ENCODE data around the gene FCHO2.

FCHO2 gene

DNA sequence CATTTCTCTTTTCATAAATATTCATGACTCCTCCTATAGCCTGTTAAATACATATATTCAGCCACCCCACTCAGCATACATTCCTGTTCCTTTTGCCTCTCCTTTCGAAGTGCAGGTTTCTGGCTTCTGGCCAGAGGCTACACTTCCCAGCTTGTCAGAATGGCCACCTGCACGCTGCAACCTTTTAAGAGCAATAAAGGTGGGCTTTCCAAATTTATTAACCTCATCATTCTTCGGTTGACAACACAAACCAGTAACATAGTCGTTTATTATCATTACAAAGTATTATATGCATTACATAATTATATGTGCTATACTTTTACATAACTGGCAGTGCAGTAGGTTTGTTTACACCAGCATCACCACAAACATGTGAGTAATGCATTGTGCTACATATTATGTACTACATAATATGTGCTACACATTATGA is 148.0 kb downstream of the FCHO2 start:
- TF ChIP-seq, protein P1, sequence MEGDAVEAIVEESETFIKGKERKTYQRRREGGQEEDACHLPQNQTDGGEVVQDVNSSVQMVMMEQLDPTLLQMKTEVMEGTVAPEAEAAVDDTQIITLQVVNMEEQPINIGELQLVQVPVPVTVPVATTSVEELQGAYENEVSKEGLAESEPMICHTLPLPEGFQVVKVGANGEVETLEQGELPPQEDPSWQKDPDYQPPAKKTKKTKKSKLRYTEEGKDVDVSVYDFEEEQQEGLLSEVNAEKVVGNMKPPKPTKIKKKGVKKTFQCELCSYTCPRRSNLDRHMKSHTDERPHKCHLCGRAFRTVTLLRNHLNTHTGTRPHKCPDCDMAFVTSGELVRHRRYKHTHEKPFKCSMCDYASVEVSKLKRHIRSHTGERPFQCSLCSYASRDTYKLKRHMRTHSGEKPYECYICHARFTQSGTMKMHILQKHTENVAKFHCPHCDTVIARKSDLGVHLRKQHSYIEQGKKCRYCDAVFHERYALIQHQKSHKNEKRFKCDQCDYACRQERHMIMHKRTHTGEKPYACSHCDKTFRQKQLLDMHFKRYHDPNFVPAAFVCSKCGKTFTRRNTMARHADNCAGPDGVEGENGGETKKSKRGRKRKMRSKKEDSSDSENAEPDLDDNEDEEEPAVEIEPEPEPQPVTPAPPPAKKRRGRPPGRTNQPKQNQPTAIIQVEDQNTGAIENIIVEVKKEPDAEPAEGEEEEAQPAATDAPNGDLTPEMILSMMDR (conservative IDR thresholded peaks at IDR 0.05; ENCODE audit: control insufficient read depth, insufficient read depth, low read depth, low read length), result no peak
- no peak overlapping the region for H3K4me3 ChIP-seq (ENCODE audit: control insufficient read depth, low read depth, low read length)
- DNase-seq (ENCODE audit: low read depth), result no peak

DNA sequence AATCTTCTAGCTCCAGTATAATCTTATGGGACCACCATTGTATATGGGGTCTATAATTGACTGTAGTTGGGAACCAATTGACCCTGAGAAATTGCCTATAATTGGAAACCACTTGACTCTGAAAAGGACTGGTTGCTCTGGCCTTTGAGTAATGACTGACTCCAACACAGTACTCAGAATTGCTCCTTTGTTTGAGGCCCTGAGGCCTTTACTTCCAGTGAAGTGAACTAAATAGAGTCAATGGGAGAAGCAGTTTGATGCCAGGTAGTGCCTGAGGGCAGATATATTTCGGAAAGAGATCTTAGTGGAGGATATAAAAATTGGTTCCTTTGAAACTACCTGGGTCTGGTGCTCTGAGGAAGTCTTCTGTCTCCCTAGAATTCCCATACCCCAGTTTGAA is 148.5 kb downstream of the FCHO2 start:
- no peak overlapping the region for H3K4me3 ChIP-seq (ENCODE audit: control insufficient read depth, low read depth, low read length)
- TF ChIP-seq, protein P1 (conservative IDR thresholded peaks at IDR 0.05; ENCODE audit: control insufficient read depth, insufficient read depth, low read depth, low read length), result no peak
- DNase-seq (ENCODE audit: low read depth), result no peak

DNA sequence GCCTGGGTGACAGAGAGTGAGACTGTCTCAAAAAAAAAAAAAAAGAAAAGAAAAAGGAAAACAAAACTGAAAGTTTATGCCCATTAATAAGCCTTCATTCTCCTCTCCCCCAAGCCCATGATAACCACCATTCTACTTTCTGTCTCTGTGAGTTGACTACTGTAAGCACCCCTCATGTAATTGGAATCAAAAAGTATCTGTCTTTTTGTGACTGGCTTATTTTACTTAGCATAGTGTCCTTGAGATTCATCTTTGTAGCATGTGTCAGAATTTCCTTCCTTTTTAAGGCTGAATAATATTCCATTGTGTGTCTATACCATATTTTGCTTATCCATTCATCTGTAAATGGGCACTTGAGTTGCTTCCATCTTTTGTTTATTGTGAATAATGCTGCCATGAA is 150.5 kb downstream of the FCHO2 start:
- no peak for DNase-seq (ENCODE audit: low read depth)
- TF ChIP-seq, protein P1 (conservative IDR thresholded peaks at IDR 0.05; ENCODE audit: control insufficient read depth, insufficient read depth, low read depth, low read length), result no peak
- H3K4me3 ChIP-seq (ENCODE audit: control insufficient read depth, low read depth, low read length), result no peak overlapping the region

DNA sequence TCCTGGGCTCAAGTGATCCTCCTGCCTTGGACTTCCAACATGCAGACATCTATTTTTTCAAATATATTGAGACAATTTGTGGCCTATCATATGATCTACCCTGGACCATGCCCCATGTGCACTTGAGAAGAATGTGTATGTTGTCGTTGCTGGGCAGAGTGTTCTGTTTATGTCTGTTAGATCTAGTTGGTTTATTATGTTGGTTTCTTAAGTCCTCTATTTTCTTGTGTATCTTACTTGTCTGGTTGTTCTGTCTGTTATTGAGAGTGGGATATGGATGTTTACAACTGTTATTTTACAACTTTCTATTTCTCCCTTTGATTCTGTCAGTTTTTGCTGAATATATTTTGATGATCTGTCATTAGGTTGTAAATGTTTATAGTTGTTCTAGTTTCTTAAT is 154.3 kb downstream of the FCHO2 start:
- no peak for DNase-seq (ENCODE audit: low read depth)
- TF ChIP-seq, protein P1 (conservative IDR thresholded peaks at IDR 0.05; ENCODE audit: control insufficient read depth, insufficient read depth, low read depth, low read length), result no peak
- H3K4me3 ChIP-seq (ENCODE audit: control insufficient read depth, low read depth, low read length), result no peak overlapping the region

DNA sequence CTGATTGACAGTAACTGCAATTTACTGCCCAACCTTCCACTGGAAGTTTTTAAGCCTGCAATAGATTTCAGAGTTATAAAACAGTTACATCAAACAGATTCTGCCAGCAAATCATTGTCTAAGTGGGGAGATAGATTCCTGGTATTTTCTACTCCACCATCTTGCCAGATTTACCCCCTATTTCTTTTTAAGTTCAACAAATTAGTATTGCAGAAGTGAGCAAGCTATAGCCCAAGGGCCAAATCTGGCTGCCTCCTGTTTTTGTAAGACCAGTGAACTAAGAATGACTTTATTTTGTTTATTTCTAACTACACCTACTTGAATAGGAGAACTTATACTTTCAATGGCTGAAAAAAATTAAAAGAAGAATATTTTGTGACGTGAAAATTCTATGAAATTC is 155.7 kb downstream of the FCHO2 start:
- TF ChIP-seq, protein P1 (conservative IDR thresholded peaks at IDR 0.05; ENCODE audit: control insufficient read depth, insufficient read depth, low read depth, low read length), result no peak
- H3K4me3 ChIP-seq (ENCODE audit: control insufficient read depth, low read depth, low read length), result no peak overlapping the region
- no peak for DNase-seq (ENCODE audit: low read depth)

DNA sequence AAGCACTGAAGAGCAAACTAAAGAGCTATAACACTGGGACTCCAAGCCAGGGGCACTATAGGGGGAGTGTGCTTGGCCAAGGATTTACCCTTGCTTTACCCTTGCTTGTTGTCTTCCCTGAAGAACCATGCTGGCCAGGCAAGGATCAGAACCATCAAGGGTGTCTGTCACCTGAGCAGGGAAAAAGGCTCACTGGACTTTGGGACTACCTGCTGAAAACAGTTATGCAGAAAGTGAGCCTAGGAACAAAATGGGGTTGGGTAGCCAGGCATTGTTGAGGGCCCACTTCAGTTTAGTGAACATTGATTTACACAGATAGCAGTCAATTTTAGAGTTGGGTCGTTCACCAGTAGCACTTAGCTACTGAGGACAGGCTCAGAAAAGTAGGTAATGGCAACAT is 156.5 kb downstream of the FCHO2 start:
- no peak for DNase-seq (ENCODE audit: low read depth)
- no peak overlapping the region for H3K4me3 ChIP-seq (ENCODE audit: control insufficient read depth, low read depth, low read length)
- TF ChIP-seq, protein P1 (conservative IDR thresholded peaks at IDR 0.05; ENCODE audit: control insufficient read depth, insufficient read depth, low read depth, low read length), result no peak

DNA sequence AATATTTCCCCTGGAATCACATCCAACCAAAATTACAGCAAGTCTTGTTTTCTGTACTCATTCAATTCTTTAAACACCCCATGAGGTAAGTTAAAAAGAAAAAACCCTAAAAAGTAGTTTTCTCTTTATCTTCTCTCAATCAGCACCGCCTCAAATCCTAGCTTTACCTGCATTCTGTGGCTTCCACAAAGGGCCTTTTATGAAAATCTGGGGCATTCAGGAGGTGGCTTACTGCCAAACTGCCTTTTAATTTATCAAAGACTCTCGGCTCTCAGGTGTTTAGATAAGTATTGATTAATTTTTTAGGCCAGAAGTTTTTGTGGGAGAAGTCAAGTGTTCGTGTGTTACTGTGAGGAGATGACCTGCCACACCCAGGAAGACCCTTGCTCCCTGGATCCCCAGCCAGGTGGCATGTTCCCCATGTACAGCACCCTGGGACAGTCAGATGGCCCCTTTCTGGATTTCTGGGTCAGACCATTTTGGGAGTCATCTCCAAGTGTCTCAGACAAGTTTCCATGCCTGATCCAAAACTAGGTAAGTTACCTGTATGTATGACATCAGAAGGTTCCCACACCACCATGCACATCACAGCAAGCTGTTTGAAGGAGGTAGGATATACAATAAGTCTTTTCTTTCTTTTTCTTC is 158.3 kb downstream of the FCHO2 start:
- H3K4me3 ChIP-seq (ENCODE audit: control insufficient read depth, low read depth, low read length), result no peak overlapping the region
- no peak for DNase-seq (ENCODE audit: low read depth)
- TF ChIP-seq, protein P1 (conservative IDR thresholded peaks at IDR 0.05; ENCODE audit: control insufficient read depth, insufficient read depth, low read depth, low read length), result no peak

Measured in fibroblast of mammary gland (primary cell).